Fibroblast of lung (primary cell): Measurements from ENCODE around the gene KCNT1. TPM values are rescaled to one million over a fixed set of nuclear protein-coding genes. Genes with fewer than 3 reads are reported as not detected.

Experiments
- DNase-seq, 2 donors: peaks; one replicate each; pipeline versions ENCODE4 v3.0.0 to v3.0.0-alpha.2; 2010; ENCODE audit warnings: low read depth in 2 of 2
- H2AFZ ChIP-seq: 2 replicates; pipeline ENCODE4 v1.5.1; 2012; ENCODE audit warnings: low read length, control low read depth, inconsistent platforms
- H3K27ac ChIP-seq: 2 replicates; pipeline ENCODE4 v1.5.1; 2011; ENCODE audit warnings: low read length, control low read depth; ENCODE audit not compliant: insufficient read depth
- H3K27me3 ChIP-seq: 2 replicates; pipeline ENCODE4 v1.5.1; 2011; ENCODE audit warnings: mild to moderate bottlenecking, low read length; ENCODE audit not compliant: control insufficient read depth, insufficient read depth
- H3K36me3 ChIP-seq: 2 replicates; pipeline ENCODE4 v1.5.1; 2011; ENCODE audit warnings: low read length; ENCODE audit not compliant: control insufficient read depth, insufficient read depth
- H3K4me1 ChIP-seq: 2 replicates; pipeline ENCODE4 v1.5.1; 2011; ENCODE audit warnings: low read length; ENCODE audit not compliant: control insufficient read depth, insufficient read depth; ENCODE audit errors: extremely low read depth
- H3K4me2 ChIP-seq: 2 replicates; pipeline ENCODE4 v1.5.1; 2011; ENCODE audit warnings: low read length, control low read depth; ENCODE audit not compliant: insufficient read depth; ENCODE audit errors: extremely low read depth
- H3K4me3 ChIP-seq, 4 experiments: fragments of 200-600 bp in 1 of 4; sonication (generic) in 1 of 4; replicated peaks in 1 of 4; 2 replicates each; pipeline ENCODE4 v1.5.1; 2011 to 2016; ENCODE audit warnings: low read length in 4 of 4, low read depth in 3 of 4, mild to moderate bottlenecking in 3 of 4, control low read depth in 2 of 4, inconsistent platforms in 1 of 4, mixed read lengths in 1 of 4; ENCODE audit not compliant: insufficient read depth in 1 of 4; ENCODE audit errors: control extremely low read depth in 1 of 4
- H3K79me2 ChIP-seq: 2 replicates; pipeline ENCODE4 v1.5.1; 2012; ENCODE audit warnings: mild to moderate bottlenecking, low read length, inconsistent platforms; ENCODE audit not compliant: control insufficient read depth, insufficient read depth
- H3K9ac ChIP-seq: 2 replicates; pipeline ENCODE4 v1.5.1; 2011; ENCODE audit warnings: mild to moderate bottlenecking, low read length, control low read depth; ENCODE audit not compliant: insufficient read depth
- H3K9me3 ChIP-seq: 2 replicates; pipeline ENCODE4 v1.5.1; 2012; ENCODE audit warnings: low read depth, low read length; ENCODE audit not compliant: control insufficient read depth, insufficient read depth
- H4K20me1 ChIP-seq: 2 replicates; pipeline ENCODE4 v1.5.1; 2011; ENCODE audit warnings: low read length; ENCODE audit not compliant: control insufficient read depth, insufficient read depth; ENCODE audit errors: extremely low read depth
- CTCF ChIP-seq, 2 donors: IDR thresholded peaks in 1 of 2; conservative IDR thresholded peaks in 1 of 2; 1 replicate in 1 of 2; 2 replicates in 1 of 2; pipeline ENCODE4 v1.5.1; 2011 to 2012; ENCODE audit warnings: low read length in 2 of 2, control low read depth in 1 of 2, inconsistent platforms in 1 of 2, low read depth in 1 of 2, mild to moderate bottlenecking in 1 of 2
- EZH2 ChIP-seq: IDR thresholded peaks from 2 replicates; pipeline ENCODE4 v1.5.1; 2012; ENCODE audit warnings: low read length, control low read depth, mild to moderate bottlenecking; ENCODE audit errors: missing control alignments
- polyA plus RNA-seq, 2 donors: library from polyadenylated mRNA; depleted of rRNA in 1 of 2; stranded (reverse) in 1 of 2; unstranded in 1 of 2; fragments of >200 nt; gene quantifications; 2 replicates each; pipeline ENCODE4 v1.2.1, GENCODE V29; 2011 to 2012; ENCODE audit warnings: missing spikeins in 1 of 2
- total RNA-seq: library from RNA; depleted of rRNA; stranded (reverse); fragments of >200 nt; gene quantifications from 2 replicates; pipeline ENCODE4 v1.2.1, GENCODE V29; 2014

Gene KCNT1
- total and polyA plus RNA-seq, 2 donors (not counting 1 experiment from before 2014, with no cell fraction given), result not detected

GRCh38 chr9:135719472-135719871, 17.5 kb downstream of the KCNT1 start:
- no peaks in the 10 kb centered on the region for H3K9me3 ChIP-seq
- DNase-seq, result no peak
- no peaks in the 10 kb centered on the region for H4K20me1 ChIP-seq
- TF ChIP-seq EZH2 (no peak), CTCF (conservative IDR thresholded peaks at IDR 0.05 in 1 of 2, IDR thresholded peaks at IDR 0.05 in 1 of 2; ENCODE audit: low read depth in 1 of 2, low read length in 2 of 2) (no peak)
- H3K27ac ChIP-seq, result no peak overlapping the region
- H3K4me3 ChIP-seq, result no peak overlapping the region
- H3K27me3 ChIP-seq, result peaks cover 8% of the 10 kb centered on the region
- H3K9ac ChIP-seq, result no peak overlapping the region
- no peak overlapping the region for H3K4me2 ChIP-seq
- H3K4me1 ChIP-seq, result no peaks in the 10 kb centered on the region
- no peaks in the 10 kb centered on the region for H3K79me2 ChIP-seq
- H2AFZ ChIP-seq, result no peak overlapping the region
- no peaks in the 10 kb centered on the region for H3K36me3 ChIP-seq

- no peak overlapping the region for H3K4me2 ChIP-seq
- TF ChIP-seq EZH2 (no peak), CTCF (conservative IDR thresholded peaks at IDR 0.05 in 1 of 2, IDR thresholded peaks at IDR 0.05 in 1 of 2; ENCODE audit: low read depth in 1 of 2, low read length in 2 of 2) (no peak)
- H3K9me3 ChIP-seq, result no peaks in the 10 kb centered on the region
- H3K79me2 ChIP-seq, result no peaks in the 10 kb centered on the region
- no peak overlapping the region for H2AFZ ChIP-seq
- H3K4me3 ChIP-seq, result no peak overlapping the region
- H3K4me1 ChIP-seq, result no peaks in the 10 kb centered on the region
- no peak overlapping the region for H3K27ac ChIP-seq
- H3K9ac ChIP-seq, result no peak overlapping the region
- no peaks in the 10 kb centered on the region for H3K36me3 ChIP-seq
- no peaks in the 10 kb centered on the region for H4K20me1 ChIP-seq
- no peaks in the 10 kb centered on the region for H3K27me3 ChIP-seq
- no peak for DNase-seq
Measured at GRCh38 chr9:135722365-135722764, 20.4 kb downstream of the KCNT1 start.

- H3K9ac ChIP-seq, result no peak overlapping the region
- no peaks in the 10 kb centered on the region for H3K4me1 ChIP-seq
- H4K20me1 ChIP-seq, result no peaks in the 10 kb centered on the region
- DNase-seq, result no peak
- H2AFZ ChIP-seq, result no peak overlapping the region
- H3K27ac ChIP-seq, result no peak overlapping the region
- no peaks in the 10 kb centered on the region for H3K79me2 ChIP-seq
- no peaks in the 10 kb centered on the region for H3K9me3 ChIP-seq
- no peak for TF ChIP-seq CTCF (conservative IDR thresholded peaks at IDR 0.05 in 1 of 2, IDR thresholded peaks at IDR 0.05 in 1 of 2; ENCODE audit: low read depth in 1 of 2, low read length in 2 of 2)
- no peak for TF ChIP-seq EZH2
- H3K27me3 ChIP-seq, result no peaks in the 10 kb centered on the region
- H3K4me2 ChIP-seq, result no peak overlapping the region
- H3K36me3 ChIP-seq, result no peaks in the 10 kb centered on the region
- no peak overlapping the region for H3K4me3 ChIP-seq
Measured at GRCh38 chr9:135724186-135724787, 22.3 kb downstream of the KCNT1 start.
